C4-2B (cell line): ENCODE results near the gene WDR3.

Experiments
- H3K27ac ChIP-seq: fragments of 450-650 bp; 2 replicates; pipeline ENCODE4 v1.5.1; 2017
- CTCF ChIP-seq: fragments of 450-650 bp; conservative IDR thresholded peaks from 2 replicates; pipeline ENCODE4 v1.5.1; 2017; ENCODE audit warnings: mild to moderate bottlenecking
- ZFX ChIP-seq: fragments of 450-650 bp; IDR thresholded peaks from 2 replicates; pipeline ENCODE4 v1.6.1; 2017

Gene WDR3

DNA sequence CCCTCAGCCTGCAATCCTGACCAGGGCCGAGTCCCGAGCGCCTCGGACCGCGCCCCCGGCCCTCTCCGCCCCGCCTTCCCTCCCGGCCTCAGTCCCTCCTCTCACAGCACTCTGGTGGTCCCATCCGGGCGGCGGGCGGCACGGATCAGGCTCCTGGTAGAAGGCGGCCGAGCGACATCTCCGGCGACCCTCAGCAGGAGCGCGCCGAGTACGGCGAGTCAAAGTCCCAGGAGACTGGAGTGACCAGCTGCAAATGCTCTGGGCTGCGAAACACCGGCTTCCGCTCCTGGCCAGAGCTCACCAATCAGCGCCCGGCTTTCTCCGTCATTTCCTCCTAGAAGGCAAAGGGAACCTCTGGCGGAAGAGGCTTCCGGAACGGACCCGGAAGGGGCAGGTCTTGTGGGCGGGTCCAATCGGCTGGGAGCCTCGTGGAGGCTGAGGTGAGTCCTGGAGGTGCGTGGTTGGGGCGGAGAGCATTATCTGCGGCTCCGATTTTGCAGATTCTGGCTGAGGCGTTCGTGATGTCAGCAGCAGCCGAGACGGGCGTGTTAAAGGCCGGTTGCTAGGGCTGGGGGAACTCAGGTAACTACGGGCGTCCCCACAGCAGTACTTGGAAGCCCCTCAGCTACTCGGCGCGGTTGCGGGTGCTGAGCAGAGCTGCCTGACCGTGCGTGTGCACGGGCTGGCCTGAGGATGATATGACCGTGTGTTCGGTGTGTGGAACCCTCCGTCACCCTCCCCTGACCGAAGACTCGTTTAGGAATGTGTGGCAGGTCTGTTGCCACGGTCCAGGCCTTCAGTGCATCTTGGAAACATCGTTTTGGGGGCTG is at the start of gene WDR3, which contains the start of gene GDAP2:
Gene WDR3, plus strand, starts transcription at position 397 of the 830 bp plus-strand sequence. CDS start 3,581 bp downstream, outside the sequence.
Gene GDAP2, minus strand, starts transcription at position 279 of the 830 bp plus-strand sequence. CDS start 9,264 bp downstream, outside the sequence.
- peak within 1 kb of the TSS; percentile 85 for H3K27ac ChIP-seq
- TF ChIP-seq ZFX (peak; percentile 55), CTCF (no peak)

DNA sequence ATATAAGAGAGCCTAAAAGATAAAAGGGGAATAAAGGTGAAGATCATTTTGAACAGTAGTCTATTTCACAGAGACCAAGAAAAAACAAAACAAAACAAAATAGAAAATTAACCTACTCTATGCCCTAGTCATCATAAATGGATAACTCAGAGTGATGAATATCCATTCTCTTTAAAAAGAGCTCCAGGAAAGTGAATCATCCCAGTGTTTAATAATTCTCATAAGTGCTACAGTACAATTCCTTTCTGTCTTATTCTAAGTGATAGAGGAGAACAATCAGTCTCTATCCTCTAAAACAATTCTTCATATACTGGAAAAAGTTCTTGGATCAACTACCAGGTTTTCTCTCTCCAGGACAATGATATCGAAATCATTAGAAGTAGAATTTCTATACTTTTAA is 45.9 kb upstream of the WDR3 start:
- H3K27ac ChIP-seq = no peak overlapping the region
- TF ChIP-seq CTCF (no peak), ZFX (no peak)

- H3K27ac ChIP-seq = no peak overlapping the region
- TF ChIP-seq ZFX = no peak
- no peak for TF ChIP-seq CTCF
Observed at GRCh38 chr1:117886101-117886795, 43.3 kb upstream of the WDR3 start.

GRCh38 chr1:117890452-117890851 is 39.1 kb upstream of the WDR3 start:
- no peak for TF ChIP-seq CTCF
- TF ChIP-seq ZFX = no peak
- no peak overlapping the region for H3K27ac ChIP-seq

- TF ChIP-seq CTCF (no peak), ZFX (no peak)
- H3K27ac ChIP-seq = no peak overlapping the region
Observed at GRCh38 chr1:117892512-117892911, 37.0 kb upstream of the WDR3 start.

DNA sequence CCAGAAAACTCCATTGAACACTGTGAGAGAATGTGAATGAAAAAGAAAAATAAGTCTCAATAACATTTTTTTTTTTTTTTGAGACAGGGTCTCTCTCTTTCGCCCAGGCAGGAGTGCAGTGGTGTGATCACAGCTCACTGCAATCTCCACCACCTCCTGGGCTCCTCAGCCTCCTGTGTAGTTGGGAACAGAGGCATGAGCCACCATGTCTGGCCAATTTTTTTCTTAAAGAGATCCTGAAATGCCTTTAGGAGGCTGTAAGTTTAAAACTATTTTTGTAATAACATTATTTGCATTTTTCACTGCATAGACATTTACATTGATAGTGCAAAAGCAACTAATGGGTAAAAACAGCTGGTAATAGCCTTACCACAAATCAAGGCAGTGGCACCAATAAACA is 35.5 kb upstream of the WDR3 start:
- no peak for TF ChIP-seq ZFX
- no peak for TF ChIP-seq CTCF
- H3K27ac ChIP-seq = no peak overlapping the region
